Adrenal gland (tissue), 12 donors: Measurements from ENCODE around the gene CCDC30. TPM values are rescaled to one million over a fixed set of nuclear protein-coding genes. Genes with fewer than 3 reads are reported as not detected.

ENCODE experiments used
- DNase-seq, 7 donors: peaks; one replicate each; pipeline ENCODE4 v3.0.0-alpha.2; 2019 to 2020
- H3K27ac ChIP-seq, 5 donors: fragments of 200-600 bp; sonication (generic) in 4 of 5; 1 replicate in 3 of 5; 2 replicates in 2 of 5; pipeline versions ENCODE4 v1.5.1 to v1.8.0; 2016 to 2020; ENCODE audit warnings: mild to moderate bottlenecking in 1 of 5
- H3K27me3 ChIP-seq: fragments of 200-600 bp; 2 replicates; pipeline ENCODE4 v1.8.0; 2021
- H3K36me3 ChIP-seq, 2 donors: fragments of 200-600 bp; replicated peaks in 1 of 2; 1 replicate in 1 of 2; 2 replicates in 1 of 2; pipeline versions ENCODE4 v1.5.1 to v1.8.0; 2018 to 2022
- H3K4me1 ChIP-seq, 2 donors: fragments of 200-600 bp; replicated peaks in 1 of 2; 1 replicate in 1 of 2; 2 replicates in 1 of 2; pipeline versions ENCODE4 v1.5.1 to v1.8.0; 2018 to 2021
- H3K4me3 ChIP-seq, 4 donors: fragments of 200-600 bp; sonication (generic) in 3 of 4; one replicate each; pipeline ENCODE4 v1.5.1; 2016 to 2018
- H3K9me3 ChIP-seq, 3 donors: fragments of 200-600 bp; sonication (generic) in 1 of 3; replicated peaks in 1 of 3; 1 replicate in 2 of 3; 2 replicates in 1 of 3; pipeline versions ENCODE4 v1.5.1 to v1.8.0; 2016 to 2021
- CTCF ChIP-seq, 6 experiments: fragments of 450-650 bp in 4 of 6; fragments of 200-600 bp in 2 of 6; sonication (generic) in 1 of 6; IDR thresholded peaks; 1 replicate in 5 of 6; 2 replicates in 1 of 6; pipeline versions ENCODE4 v1.5.1 to v1.8.0; 2016 to 2021; ENCODE audit warnings: antibody characterized with exemption in 6 of 6, mild to moderate bottlenecking in 2 of 6, moderate library complexity in 1 of 6
- POLR2A ChIP-seq, 2 donors: fragments of 450-650 bp; IDR thresholded peaks; one replicate each; pipeline ENCODE4 v1.6.1; 2017; ENCODE audit warnings: antibody characterized with exemption in 2 of 2, mild to moderate bottlenecking in 2 of 2, moderate library complexity in 1 of 2
- WGBS, 4 donors: extraction: QIAGEN DNeasy Blood & Tissue Kit in 2 of 4; methylation state at CpG; one replicate each; pipeline versions ENCODE4 v1.1.5 to v1.1.7; 2013 to 2017; 5-methylcytosine and 5-hydroxymethylcytosine counted together
- intact Hi-C, 2 donors: fragments of 100-400 bp; cut with DNase I; formaldehyde crosslinking; loops; one replicate each; pipeline versions ENCODE4 v1.14.1 to v1.15.0; 2022 to 2023
- polyA plus RNA-seq, 3 donors: library from polyadenylated mRNA; stranded (reverse); fragments of 200-250 nt in 2 of 3; fragments of 350-450 nt in 1 of 3; fragmentation: Illumina TruSeq in 1 of 3; extraction: RNeasy Lipid Tissue Mini Kit (QIAGEN cat#74804) in 1 of 3; gene quantifications; one replicate each; pipeline ENCODE4 v1.2.3, GENCODE V29; 2013 to 2014
- total RNA-seq, 9 donors: library from RNA; depleted of rRNA in 4 of 9; stranded (reverse); fragments of >200 nt in 4 of 9; fragments of 120-200 nt in 1 of 9; fragmentation: NEBNext Ultra II Directional in 1 of 9; extraction: Animal tissue kit (Norgen Biotek cat#: 25700) in 1 of 9; gene quantifications; one replicate each; pipeline versions ENCODE4 v1.1.0 to v1.2.4, GENCODE V29; 2013 to 2023
- donor health status: healthy with polysubstance abuse.
- donor health status: Bipolar disorder and iron deficiency.
- donor health status: DM: yes; HTN: yes; CAD: no.
- donor health status: DM: no; HTN: no; CAD: no.
- donor health status: DM: no; HTN: no; CAD: no.
- donor health status: DM: yes; HTN: yes; CAD: no.

The CCDC30 gene
- total and polyA plus RNA-seq, 12 donors: 1.8 to 8.3 (median 4.0) TPM

DNA sequence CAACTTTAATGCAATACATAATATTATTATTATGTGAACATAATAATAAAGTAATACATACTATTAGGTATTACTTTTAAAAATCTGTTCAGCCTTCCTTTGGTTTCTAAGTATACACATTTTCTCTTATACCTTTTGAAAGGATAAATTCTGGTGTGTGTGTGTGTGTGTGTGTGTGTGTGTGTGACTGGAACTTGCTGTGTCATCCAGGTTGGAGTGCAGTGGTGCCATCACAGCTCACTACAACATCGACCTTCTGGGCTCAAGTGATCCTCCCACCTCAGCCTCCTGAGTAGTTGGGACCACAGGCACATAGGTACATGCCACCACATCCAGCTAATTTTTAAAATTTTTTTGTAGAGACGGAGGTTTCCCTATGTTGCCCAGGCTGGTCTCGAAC is 88.5 kb downstream of the CCDC30 start:
- Histone ChIP-seq H3K36me3 (no peaks in the 10 kb centered on the region), H3K9me3 (no peaks in the 10 kb centered on the region), H3K27me3 (no peaks in the 10 kb centered on the region), H3K27ac (no peak overlapping the region), H3K4me1 (no peaks in the 10 kb centered on the region), H3K4me3 (no peak overlapping the region)
- TF ChIP-seq CTCF (IDR thresholded peaks at IDR 0.05): no peak
- TF ChIP-seq POLR2A (IDR thresholded peaks at IDR 0.05): no peak
- intact Hi-C loops: no loop called here
- DNase-seq: no peak
- WGBS, 4 donors: 88 to 96% (median 91%) methylated on average over 3 of the region's 3 CpGs

DNA sequence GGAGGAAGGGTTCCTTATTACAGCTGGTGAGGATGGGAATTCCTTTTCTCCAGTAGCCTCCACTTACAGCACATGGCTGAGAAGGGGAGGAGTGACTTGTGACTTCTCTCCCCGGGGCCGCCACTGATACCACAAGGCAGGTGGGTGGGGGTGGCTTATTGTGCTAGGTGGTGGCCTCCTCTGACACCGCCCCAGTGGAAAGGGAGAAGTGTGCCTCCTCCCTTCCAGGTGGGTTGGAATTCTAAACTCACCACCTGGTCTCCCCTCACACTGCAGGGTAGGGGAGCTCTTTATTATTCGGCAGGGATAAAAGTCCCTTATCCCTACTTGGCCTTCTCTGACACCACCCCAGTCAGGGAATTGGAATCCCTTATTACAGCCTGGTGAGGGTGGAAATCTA is 89.5 kb downstream of the CCDC30 start:
- no peak overlapping the region for H3K4me3 ChIP-seq
- TF ChIP-seq POLR2A (IDR thresholded peaks at IDR 0.05) (no peak), CTCF (IDR thresholded peaks at IDR 0.05) (no peak)
- H3K9me3 ChIP-seq: no peaks in the 10 kb centered on the region
- no peaks in the 10 kb centered on the region for H3K27me3 ChIP-seq
- 86 to 100% (median 87%) methylated on average over 3 to 4 of the region's 4 CpGs for WGBS, 4 donors
- intact Hi-C loops: no loop called here
- H3K4me1 ChIP-seq: no peaks in the 10 kb centered on the region
- H3K27ac ChIP-seq: no peak overlapping the region
- DNase-seq: no peak
- H3K36me3 ChIP-seq: no peaks in the 10 kb centered on the region

DNA sequence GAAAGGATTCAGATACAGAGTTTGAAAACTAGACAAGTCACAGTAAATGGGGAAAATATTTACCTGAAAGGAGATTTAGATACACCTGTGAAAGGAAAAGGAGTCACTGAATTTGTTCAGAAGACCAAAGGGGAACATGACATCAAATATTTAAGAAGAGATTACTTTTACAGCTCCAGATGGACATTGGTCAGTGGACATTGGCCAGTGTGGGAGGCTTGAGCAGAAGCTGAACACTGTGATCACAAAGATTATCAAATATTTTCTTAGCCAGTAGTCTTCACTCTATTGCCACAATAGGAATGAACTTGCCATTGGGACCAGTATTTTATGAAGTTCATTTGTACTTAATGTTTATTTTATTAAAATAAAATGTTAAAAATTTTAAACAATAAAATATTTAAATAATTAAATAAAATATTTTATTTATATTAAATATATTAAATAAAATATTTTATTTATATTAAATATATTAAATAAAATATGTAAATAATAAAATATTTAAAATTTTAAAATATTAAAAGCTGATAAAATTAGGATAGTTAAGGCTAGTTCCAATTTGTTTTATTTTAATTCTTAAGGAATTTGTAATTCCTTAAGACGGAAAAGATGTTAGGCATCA is 94.3 kb downstream of the CCDC30 start:
- intact Hi-C loops: no loop called here
- TF ChIP-seq CTCF (IDR thresholded peaks at IDR 0.05): no peak
- TF ChIP-seq POLR2A (IDR thresholded peaks at IDR 0.05): no peak
- no peaks in the 10 kb centered on the region for H3K4me1 ChIP-seq
- WGBS, 4 donors: 96 to 100% (median 98%) methylated on average over 1 of the region's 1 CpG
- no peak overlapping the region for H3K27ac ChIP-seq
- H3K27me3 ChIP-seq: no peaks in the 10 kb centered on the region
- DNase-seq: no peak
- no peak overlapping the region for H3K4me3 ChIP-seq
- H3K9me3 ChIP-seq: no peaks in the 10 kb centered on the region
- H3K36me3 ChIP-seq: no peaks in the 10 kb centered on the region

GRCh38 chr1:42567038-42567437 is 104.0 kb downstream of the CCDC30 start:
- no peak overlapping the region for H3K4me3 ChIP-seq
- H3K4me1 ChIP-seq: no peaks in the 10 kb centered on the region
- intact Hi-C loops: no loop called here
- no peaks in the 10 kb centered on the region for H3K27me3 ChIP-seq
- TF ChIP-seq POLR2A (IDR thresholded peaks at IDR 0.05): no peak
- TF ChIP-seq CTCF (IDR thresholded peaks at IDR 0.05): no peak
- no peak overlapping the region for H3K27ac ChIP-seq
- no peak for DNase-seq
- no peaks in the 10 kb centered on the region for H3K9me3 ChIP-seq
- H3K36me3 ChIP-seq: no peaks in the 10 kb centered on the region
